WI38 (cell line): Measurements from ENCODE around the gene SRSF6.

Experiments used
- H3K4me3 ChIP-seq: 2 replicates; pipeline ENCODE4 v1.5.1; 2011; ENCODE audit warnings: low read depth, mild to moderate bottlenecking, control low read depth, low read length
- CTCF ChIP-seq: IDR thresholded peaks from 2 replicates; pipeline ENCODE4 v1.5.1; 2012; ENCODE audit warnings: low read depth, mild to moderate bottlenecking, control low read depth, low read length

Gene SRSF6

GRCh38 chr20:43465625-43465943 is 7.9 kb downstream of the SRSF6 start:
- TF ChIP-seq CTCF = no peak
- no peak overlapping the region for H3K4me3 ChIP-seq

- no peak overlapping the region for H3K4me3 ChIP-seq
- TF ChIP-seq CTCF = no peak
Measured at GRCh38 chr20:43467589-43467988, 9.9 kb downstream of the SRSF6 start.

GRCh38 chr20:43472671-43473380 is 15.1 kb downstream of the SRSF6 start:
- no peak for TF ChIP-seq CTCF
- no peak overlapping the region for H3K4me3 ChIP-seq

DNA sequence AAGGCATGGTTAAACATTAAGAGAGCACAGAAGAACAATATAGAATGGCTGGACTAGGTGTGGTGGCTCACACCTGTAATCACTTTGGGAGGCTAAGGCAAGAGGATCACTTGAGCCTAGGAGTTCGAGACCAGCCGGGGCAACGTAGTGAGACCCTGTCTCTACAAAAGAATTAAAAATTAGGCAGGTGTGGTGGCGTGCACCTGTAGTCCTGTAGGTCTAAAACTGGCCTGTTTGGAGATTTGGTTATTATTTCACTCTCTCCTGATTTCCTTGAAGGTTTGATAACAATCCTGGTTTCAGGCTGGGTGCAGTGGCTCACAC is 15.6 kb downstream of the SRSF6 start:
- no peak overlapping the region for H3K4me3 ChIP-seq
- TF ChIP-seq CTCF = no peak

DNA sequence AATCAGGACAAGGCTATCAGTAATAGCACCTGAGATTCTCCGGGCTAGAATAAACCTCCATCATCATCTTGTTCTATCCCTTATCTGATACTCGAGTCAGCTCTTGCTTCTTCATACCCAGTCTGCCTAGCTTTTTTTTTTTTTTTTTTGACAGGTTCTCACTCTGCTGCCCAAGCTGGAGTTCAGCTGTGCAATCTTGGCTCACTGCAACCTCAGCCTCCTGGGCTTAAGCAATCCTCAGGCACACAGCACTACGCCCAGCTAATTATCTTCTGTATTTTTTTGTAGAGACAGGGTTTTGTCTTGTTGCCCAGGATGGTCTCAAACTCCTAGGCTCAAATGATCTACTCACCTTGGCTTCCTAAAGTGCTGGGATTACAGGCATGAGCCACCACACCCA is 19.5 kb downstream of the SRSF6 start:
- TF ChIP-seq CTCF = no peak
- H3K4me3 ChIP-seq = no peak overlapping the region

GRCh38 chr20:43477619-43478018 is 19.9 kb downstream of the SRSF6 start:
- H3K4me3 ChIP-seq = no peak overlapping the region
- TF ChIP-seq CTCF = no peak

DNA sequence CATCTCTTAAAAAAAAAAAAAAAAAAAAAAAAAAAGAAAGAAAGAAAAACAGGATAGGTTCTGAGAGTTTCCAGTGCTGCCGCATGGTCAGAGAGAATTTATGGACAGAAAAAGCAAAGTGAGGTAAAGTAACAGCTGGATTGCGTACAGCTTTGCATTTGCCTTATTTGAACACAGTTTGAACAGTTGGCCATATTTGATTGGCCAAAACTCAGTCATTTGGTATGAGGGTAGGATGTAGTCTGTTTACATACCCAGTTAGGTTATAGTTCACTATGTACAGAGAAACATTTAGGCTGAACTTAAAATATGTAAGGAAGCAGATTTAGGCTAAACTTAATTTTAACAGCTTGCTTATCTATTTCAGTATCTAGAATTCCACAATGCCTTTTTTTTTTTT is 32.3 kb downstream of the SRSF6 start:
- no peak for TF ChIP-seq CTCF
- no peak overlapping the region for H3K4me3 ChIP-seq
